Fibroblast of villous mesenchyme (primary cell): ENCODE data around the gene PRAMEF12. TPM values are rescaled to one million over a fixed set of nuclear protein-coding genes. Genes with fewer than 3 reads are reported as not detected.

Source experiments
- DNase-seq: peaks from one replicate; pipeline ENCODE4 v3.0.0-alpha.2; 2010; ENCODE audit warnings: low read depth
- H3K4me3 ChIP-seq: 2 replicates; pipeline ENCODE4 v1.5.1; 2011; ENCODE audit warnings: low read depth, mild to moderate bottlenecking, low read length
- CTCF ChIP-seq: IDR thresholded peaks from 2 replicates; pipeline ENCODE4 v1.5.1; 2012; ENCODE audit warnings: low read depth, mild to moderate bottlenecking, low read length; ENCODE audit not compliant: insufficient read depth
- total RNA-seq: library from RNA; depleted of rRNA; stranded (reverse); fragments of >200 nt; gene quantifications from 2 replicates; pipeline ENCODE4 v1.2.3, GENCODE V29; 2012

Gene PRAMEF12
- total RNA-seq, 1 donor: under 0.01 TPM

DNA sequence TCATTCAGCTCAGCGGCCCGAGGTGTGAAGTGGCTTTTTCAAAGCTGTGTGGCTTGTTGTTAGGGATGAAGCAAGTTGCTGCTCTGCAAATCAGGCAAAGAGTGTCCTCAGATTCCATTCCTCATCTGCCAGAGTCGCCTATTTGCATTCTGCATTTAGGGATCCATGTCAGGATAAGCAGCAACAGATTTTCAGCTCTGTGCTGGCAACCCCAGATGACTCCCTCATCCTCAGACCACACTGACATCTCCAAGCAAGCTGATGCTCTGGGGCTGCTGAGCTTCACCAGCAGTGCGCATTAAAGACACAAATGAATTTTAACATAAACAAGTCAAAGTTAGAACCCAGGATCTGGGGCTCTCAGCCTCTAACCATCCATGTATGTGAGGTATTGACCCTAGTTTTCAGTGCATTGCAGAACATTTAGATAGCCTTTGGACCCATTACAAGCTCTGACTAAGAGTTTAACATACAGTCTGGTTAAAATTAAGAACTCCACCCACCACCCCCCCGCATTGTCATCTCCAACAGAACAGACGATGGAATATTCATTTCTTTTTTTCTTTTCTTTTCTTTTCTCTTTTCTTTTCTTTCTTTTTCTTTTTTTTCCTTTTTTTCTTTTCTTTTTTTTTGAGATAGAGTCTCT lies 16.6 kb upstream of the PRAMEF12 start:
- TF ChIP-seq CTCF: no peak
- DNase-seq: no peak
- no peak overlapping the region for H3K4me3 ChIP-seq

- no peak for TF ChIP-seq CTCF
- no peak overlapping the region for H3K4me3 ChIP-seq
- no peak for DNase-seq
Measured at GRCh38 chr1:12757836-12758235, 15.7 kb upstream of the PRAMEF12 start.

GRCh38 chr1:12760256-12760795 lies 13.2 kb upstream of the PRAMEF12 start:
- peak; percentile 11 for TF ChIP-seq CTCF
- no peak for DNase-seq

GRCh38 chr1:12761781-12762180 lies 11.8 kb upstream of the PRAMEF12 start:
- no peak for TF ChIP-seq CTCF
- no peak overlapping the region for H3K4me3 ChIP-seq
- no peak for DNase-seq

More at GRCh38 chr1:12760256-12760795, 13.2 kb upstream of the PRAMEF12 start:
- no peak overlapping the region for H3K4me3 ChIP-seq

- H3K4me3 ChIP-seq: no peak overlapping the region
- TF ChIP-seq CTCF: no peak
- DNase-seq: no peak
Measured at GRCh38 chr1:12762766-12763165, 10.8 kb upstream of the PRAMEF12 start.

- TF ChIP-seq CTCF: no peak
- H3K4me3 ChIP-seq: no peak overlapping the region
- no peak for DNase-seq
Measured at GRCh38 chr1:12763479-12763878, 10.1 kb upstream of the PRAMEF12 start.

GRCh38 chr1:12764016-12764415 lies 9.5 kb upstream of the PRAMEF12 start:
- TF ChIP-seq CTCF: no peak
- H3K4me3 ChIP-seq: no peak overlapping the region
- no peak for DNase-seq
